SIG-M5 treated with dmso at 0.1 percent for 504 hours (cell line): Measurements from ENCODE around the gene ANO1.

Source experiments
- DNase-seq: peaks from one replicate; lab custom pipeline; 2025; ENCODE audit not compliant: unreplicated experiment; lab: John Stamatoyannopoulos, UW

Gene ANO1

GRCh38 chr11:70072461-70072860, 5.7 kb upstream of the ANO1 start:
- no peak for DNase-seq

DNA sequence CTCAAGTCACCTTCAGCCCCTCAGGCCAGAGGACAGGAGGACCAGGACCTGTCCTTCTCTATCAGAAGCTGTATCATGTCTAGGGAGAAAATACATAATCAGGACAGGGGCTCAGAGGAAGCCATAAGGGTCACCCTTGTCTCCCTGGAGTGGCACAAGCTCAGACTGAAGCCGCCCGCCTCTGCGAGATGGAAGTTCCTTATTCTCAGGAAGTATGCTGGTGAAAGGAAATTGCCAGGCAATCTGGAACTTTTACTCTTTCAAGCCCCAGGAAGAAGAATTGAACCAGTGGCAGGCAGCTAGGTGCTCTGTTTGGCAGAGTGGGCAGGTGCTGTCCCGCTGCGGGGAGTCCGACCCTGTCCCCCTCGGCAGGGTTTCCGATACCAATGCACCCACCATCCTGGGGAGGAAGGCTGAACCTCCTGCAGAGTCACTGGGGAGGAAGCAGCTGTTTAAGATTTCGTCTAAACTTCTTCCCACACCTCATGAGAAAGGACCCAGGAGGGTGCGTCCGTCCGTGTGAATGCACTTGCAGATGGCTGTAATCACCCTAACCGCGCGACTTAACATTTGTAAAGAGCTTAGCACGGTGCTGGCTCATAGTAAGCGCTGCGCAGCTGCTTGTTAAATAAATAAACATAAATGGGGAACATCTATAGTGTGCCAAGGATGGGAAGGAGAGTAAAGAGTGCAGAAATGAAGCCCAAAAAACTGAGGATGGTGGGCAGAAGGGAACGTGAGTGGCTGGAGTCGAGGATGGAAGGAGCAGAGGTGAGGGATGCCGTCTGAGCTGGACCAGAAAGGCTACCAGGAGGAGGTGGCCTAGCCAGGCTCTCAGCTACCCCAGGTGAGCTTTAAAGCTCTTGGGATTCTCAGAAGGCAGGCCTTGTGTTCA, 5.0 kb upstream of the ANO1 start:
- no peak for DNase-seq

DNA sequence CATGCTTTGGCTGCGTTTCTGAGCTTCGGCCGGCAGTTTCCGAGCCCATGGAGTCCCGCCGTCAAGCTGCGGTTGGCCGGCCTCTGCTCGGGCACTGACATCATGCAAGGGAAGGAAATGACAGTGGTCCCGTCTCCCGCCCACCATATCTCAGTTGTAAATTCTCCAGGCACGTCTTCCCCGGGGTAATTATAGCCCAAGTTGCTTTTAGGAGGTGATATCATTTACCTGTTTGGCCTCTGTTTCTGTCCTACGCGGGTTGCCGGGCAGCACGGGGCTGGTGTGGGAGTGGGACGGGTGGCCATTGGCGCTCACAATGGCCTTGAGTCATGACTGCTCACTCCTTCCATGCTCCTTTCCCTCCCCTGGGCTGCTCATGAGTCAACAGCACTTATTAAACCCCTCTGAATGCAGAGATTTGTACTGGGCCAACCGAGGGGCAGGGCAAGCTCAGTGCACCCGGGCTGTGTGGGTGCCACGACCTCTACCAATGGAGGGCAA, 4.2 kb upstream of the ANO1 start:
- no peak for DNase-seq

- no peak for DNase-seq
These were observed 3.4 kb upstream of the ANO1 start for GRCh38 chr11:70074746-70075145.

DNA sequence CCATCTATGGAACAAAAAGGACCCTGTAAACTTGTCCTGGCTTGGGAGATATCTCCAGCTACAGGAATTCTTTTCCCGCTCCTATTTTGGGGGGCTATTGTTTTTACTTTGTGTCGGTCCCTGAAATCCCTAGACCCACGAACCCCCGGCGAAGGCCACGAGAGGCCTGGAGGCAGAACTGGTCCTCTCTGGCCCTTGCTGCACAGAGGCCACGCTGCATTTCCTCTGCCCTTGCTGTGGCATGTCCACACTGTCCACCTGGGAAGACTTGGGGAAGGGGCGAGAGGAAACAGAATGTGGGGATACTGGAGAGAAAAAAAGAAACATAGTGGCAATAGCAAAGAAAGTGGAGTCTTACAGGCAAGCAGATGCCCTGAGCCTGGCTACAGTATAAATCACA, 2.3 kb upstream of the ANO1 start:
- DNase-seq, result no peak

GRCh38 chr11:70076461-70076931, 1.6 kb upstream of the ANO1 start:
- no peak for DNase-seq

GRCh38 chr11:70077411-70078094, 564 bp upstream of the ANO1 start:
- no peak for DNase-seq

- no peak for DNase-seq
These were observed 882 bp downstream of the ANO1 start for GRCh38 chr11:70078781-70079616.

GRCh38 chr11:70079691-70080090, 1.6 kb downstream of the ANO1 start:
- no peak for DNase-seq

GRCh38 chr11:70080763-70081162, 2.6 kb downstream of the ANO1 start:
- DNase-seq, result peak; percentile 4

GRCh38 chr11:70082829-70083228, 4.7 kb downstream of the ANO1 start:
- peak; percentile 0 for DNase-seq

DNA sequence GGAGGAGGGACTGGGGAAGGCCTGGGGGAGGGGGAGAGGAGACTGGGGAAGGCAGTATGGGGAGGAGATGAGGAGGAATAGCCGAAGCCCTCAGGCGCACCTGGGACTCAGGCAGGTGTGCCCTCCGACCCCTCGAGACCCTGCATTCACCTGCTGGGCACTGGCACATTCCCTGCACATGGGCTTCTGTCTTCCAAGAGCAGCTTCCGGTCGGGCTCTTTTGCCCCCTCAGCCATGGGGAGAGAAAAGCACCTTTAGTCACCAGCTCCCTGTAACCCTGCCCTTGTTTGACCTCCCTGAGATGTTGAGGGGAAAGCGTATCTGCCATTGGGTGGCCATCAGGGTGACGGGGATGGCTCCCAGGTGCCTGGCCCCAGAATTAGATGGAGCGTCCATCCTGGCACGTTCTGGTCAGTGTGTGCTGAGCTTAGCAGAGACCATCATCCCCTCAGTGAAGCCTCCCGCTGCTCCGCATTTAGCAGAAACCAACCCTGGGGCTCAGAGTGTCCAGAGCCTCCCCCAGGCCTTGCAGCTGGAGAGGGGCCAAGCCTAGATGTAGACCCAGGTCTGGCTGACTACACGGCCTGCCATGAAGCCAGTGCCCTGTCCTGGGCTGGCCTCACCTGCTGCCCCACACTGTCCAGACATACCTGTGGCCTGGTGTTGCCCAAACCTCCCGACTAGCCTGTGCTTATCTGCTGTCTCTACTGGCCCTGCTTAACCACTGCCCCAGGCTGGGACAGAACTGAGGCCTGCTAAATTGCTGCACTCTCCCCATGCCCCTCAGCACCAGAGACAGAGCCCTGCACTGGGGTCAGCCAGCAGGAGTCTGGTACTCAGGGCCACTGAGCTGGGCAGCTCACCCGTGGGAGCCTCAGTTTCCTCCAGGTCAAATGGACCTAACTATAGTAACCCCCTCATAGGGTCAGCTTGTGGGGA, 6.2 kb downstream of the ANO1 start:
- no peak for DNase-seq

- DNase-seq, result no peak
These were observed 8.0 kb downstream of the ANO1 start for GRCh38 chr11:70085815-70086769.

- no peak for DNase-seq
These were observed 9.5 kb downstream of the ANO1 start for GRCh38 chr11:70087446-70088167.

DNA sequence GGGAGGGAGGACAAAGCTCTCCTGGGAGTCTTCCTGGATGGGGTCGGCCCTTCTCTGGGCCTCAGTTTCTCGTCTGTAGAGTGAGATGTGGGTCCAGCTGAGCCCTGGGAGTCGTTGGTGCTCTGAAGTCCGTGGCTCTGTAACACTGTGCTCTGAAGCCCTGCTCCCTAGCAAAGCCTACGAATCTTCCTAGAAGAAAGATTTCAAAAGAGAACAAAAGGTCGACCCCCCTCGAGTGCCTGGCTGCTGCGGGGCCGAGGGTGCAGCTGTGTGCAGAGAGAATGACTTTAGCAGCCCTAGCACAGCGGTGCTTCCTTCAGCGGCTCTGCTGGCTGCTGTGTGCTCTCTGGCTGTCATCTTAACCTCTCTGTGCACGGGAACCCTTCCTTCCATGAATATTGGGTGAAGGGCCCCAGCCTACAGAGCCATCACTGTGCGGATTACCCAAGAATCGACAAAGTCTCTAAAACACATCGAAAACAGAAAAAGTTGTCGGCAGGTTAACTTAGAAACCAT, 10.7 kb downstream of the ANO1 start:
- no peak for DNase-seq

DNA sequence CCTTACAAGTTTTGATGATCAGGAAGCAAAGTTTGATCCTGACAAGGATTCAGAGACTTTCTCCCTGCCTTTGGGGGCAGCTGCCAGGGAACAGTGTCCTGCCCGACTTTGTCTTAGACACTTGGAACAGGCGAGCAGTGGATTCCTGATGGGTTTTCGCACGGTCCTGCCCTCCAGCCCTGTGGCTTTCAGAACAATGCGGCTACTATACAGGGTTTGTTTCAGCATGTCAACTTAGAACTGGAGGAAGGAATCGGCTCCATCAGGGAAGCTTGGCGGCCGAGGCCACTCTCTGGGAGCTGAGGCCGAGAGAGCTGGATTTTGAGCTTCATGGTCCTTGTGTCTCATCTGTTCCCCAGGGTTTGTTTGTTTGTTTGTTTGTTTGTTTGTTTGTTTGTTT, 11.5 kb downstream of the ANO1 start:
- no peak for DNase-seq

DNA sequence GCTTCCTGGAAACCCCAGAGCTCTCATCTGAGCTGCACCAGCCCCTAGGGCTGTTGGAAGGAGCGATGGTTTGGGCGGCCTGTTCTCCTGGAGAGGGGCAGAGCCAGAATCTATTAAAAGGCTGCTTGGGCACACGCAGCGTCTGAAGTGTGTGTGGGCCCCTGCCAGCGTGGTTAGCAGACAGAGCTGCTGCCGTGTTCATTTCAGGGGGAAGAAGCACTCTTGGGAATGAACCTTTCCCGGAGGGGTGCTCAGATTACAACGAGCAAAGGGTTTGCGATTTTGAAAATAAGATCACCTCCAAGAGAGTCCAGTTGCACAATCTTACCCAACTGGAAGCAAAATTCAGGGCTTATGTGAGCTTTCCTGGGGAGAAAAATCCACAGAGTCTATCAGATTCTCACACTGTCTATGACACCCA, 12.9 kb downstream of the ANO1 start:
- DNase-seq, result no peak

GRCh38 chr11:70091638-70092037, 13.5 kb downstream of the ANO1 start:
- no peak for DNase-seq
